GM19043 (cell line): ENCODE data around the gene SLC26A11.

Experiments
- ATAC-seq: cut with Tn5 transposase; IDR thresholded peaks from one replicate; pipeline ENCODE4 v1.9.1; 2021; ENCODE audit warnings: low read depth; ENCODE audit not compliant: unreplicated experiment

SLC26A11 gene

GRCh38 chr17:80220054-80220735, at the start of gene SLC26A11, which contains the start of gene SGSH:
SLC26A11 (plus strand) TSS chr17:80220427; CDS start chr17:80221561, 1,134 bp downstream.
SGSH (minus strand) TSS chr17:80220333; CDS start chr17:80220313, 20 bp downstream.
- no peak for ATAC-seq

DNA sequence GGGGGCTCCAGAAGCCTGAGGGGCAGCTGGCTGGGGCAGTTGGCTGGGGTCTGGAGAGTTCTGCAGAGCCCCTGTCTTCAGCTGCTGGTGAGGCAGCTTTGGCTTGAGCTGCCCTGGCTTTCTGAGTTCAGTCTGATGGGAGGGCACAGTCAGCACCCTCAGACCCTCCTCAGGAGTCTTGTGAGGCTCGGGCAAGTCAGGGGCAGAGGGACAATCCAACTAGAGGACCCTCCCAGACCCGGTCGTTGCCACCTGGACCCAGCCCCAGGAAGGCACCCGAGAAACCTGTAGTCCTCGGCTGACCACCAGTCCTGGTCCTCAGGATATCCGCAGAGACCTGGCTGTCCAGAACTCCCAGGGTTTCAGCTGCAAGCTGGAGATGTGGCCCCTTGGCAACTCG, 48.5 kb upstream of the SLC26A11 start:
- no peak for ATAC-seq

GRCh38 chr17:80173126-80173525, 47.1 kb upstream of the SLC26A11 start:
- no peak for ATAC-seq

DNA sequence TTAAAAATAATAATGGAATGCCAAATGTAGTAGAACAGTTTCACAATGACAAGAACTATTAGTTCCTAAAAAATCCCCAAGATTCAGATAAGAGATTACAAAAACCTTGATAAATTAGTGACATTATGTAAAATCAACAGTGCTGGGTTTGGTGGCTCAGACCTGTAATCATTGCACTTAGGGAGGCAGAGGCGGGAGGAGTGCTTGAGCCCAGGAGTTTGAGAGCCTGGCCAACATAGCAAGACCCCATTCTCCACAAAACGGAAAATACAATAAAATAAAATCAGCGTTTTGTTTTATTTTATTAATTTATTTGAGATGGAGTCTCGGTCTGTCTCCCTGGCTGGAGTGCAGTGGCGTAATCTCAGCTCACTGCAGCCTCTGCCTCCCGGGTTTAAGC, 46.3 kb upstream of the SLC26A11 start:
- ATAC-seq, result no peak

DNA sequence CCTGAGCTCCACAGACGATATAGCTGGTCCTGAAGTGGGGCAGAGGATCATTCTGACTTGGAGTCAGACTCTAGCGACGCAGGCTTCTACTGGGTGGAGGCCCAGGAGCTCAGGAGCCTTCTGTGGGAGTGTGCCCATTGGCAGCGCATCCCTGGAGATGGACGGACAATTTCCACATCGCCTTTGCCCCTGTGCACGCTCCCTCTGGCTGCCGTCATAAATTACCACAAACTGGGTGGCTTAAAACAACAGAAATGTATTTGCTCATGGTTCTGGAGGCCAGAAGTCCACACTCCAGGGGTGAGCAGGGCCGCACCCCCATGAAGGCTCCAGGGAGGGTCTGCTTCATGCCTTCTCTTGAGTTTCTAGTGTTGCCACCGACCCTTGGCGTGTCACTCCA, 43.5 kb upstream of the SLC26A11 start:
- ATAC-seq, result no peak

GRCh38 chr17:80177986-80178595, 42.1 kb upstream of the SLC26A11 start:
- ATAC-seq, result no peak

GRCh38 chr17:80180192-80180591, 40.0 kb upstream of the SLC26A11 start:
- no peak for ATAC-seq

- ATAC-seq, result no peak
These were observed 38.8 kb upstream of the SLC26A11 start for GRCh38 chr17:80181431-80181830.

- ATAC-seq, result no peak
These were observed 37.9 kb upstream of the SLC26A11 start for GRCh38 chr17:80182118-80182844.

- ATAC-seq, result no peak
These were observed 37.4 kb upstream of the SLC26A11 start for GRCh38 chr17:80182845-80183223.

DNA sequence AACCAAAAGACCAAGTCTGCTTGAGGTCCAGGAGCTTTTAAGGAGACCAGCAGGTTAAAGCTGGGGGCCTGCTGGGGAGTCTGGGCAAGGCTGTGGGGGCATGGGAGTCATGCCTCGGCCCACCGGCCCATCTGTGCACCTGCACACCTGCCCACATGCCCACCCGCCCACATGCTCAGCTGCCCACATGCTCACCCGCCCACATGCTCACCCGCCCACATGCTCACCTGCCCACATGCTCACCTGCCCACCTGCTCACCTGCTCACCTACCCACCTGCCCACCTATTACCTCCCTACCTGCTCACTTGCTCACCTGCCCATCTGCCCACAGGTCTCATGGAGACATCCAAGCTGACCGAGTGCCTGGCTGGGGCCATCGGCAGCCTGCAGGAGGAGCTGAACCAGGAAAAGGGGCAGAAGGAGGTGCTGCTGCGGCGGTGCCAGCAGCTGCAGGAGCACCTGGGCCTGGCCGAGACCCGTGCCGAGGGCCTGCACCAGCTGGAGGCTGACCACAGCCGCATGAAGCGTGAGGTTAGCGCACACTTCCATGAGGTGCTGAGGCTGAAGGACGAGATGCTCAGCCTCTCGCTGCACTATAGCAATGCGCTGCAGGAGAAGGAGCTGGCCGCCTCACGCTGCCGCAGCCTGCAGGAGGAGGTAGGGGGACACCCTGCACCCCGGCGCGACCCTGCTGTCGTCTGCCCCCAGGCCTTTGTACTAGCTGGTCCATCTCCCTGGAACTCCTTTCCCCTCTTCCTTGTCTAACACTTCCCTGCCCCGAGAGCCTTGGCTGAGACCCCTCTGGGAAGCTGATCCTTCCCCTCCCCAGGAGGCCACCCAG, 36.4 kb upstream of the SLC26A11 start:
- no peak for ATAC-seq

- no peak for ATAC-seq
These were observed 35.9 kb upstream of the SLC26A11 start for GRCh38 chr17:80184423-80184714.

- ATAC-seq, result no peak
These were observed 34.3 kb upstream of the SLC26A11 start for GRCh38 chr17:80185968-80186367.

DNA sequence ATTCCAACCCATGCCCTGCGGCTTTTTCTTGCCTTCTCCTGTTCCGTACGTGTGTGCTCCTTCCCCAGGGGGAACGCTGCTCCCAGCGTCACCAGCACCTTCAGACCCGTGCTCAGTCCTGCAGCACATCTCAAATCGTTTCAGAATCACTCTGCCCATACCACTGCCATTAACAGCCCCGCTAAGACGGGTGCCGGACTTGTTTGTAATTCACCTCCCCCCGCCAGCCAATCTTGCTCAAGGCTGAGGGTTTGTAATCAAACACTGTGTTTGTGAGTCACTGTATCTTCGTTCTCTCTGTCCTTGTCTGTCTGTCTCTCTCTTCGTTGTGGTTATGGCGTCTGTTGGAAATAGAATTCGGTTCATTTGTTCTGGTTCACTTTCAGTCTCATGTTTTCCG, 33.1 kb upstream of the SLC26A11 start:
- no peak for ATAC-seq

DNA sequence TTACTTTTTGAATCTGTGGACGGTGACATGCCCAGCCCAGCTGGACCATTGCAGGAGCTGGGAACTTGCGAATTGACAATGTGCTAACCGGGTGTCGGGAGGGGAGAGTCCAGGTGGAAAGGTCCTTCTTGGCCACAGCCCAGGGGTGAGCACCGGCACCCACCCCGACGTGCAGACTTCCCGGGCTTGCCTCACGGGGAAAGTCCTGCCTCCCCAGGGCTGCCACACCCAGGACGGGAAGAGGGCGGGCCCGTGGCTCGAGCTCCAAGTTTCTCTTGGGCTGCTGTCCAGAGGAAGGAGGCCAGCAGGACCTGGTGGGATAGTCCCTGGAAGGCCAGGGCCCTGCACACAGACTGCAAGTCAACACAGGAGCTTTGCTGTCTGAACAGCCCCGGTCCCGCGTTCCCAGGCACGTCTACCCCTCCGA, 32.7 kb upstream of the SLC26A11 start:
- no peak for ATAC-seq

- ATAC-seq, result no peak
These were observed 30.6 kb upstream of the SLC26A11 start for GRCh38 chr17:80189611-80190010.

DNA sequence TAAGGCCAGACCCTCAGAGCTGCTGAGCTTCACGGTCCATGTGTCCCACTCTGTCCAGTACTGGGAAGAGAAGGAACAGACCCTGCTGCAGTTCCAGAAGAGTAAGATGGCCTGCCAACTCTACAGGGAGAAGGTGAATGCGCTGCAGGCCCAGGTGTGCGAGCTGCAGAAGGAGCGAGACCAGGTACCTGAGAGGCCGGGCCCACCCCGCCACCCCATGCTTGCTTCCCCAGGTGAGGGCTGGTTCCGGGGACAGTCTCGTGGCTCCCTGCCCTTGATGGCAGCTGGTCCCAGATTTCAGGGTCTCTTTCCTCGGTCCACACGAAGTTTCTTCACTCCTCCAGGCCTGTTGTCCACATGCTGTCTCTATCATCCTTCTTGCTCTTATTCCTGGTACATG, 29.5 kb upstream of the SLC26A11 start:
- ATAC-seq, result no peak

DNA sequence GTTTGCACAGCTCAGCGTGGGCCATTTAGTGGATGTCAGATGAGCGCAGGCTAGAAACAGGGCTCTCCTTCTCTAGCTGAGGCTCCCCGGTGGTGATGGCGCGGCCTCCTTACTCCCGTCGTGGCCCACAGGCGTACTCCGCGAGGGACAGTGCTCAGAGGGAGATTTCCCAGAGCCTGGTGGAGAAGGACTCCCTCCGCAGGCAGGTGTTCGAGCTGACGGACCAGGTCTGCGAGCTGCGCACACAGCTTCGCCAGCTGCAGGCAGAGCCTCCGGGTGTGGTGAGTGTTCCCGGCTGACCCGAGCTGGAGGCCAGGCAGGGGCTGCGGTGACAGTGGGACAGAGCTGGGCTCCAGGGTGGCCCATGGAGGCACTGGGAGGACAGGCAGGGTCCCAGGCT, 29.0 kb upstream of the SLC26A11 start:
- ATAC-seq, result no peak

- ATAC-seq, result no peak
These were observed 28.2 kb upstream of the SLC26A11 start for GRCh38 chr17:80191865-80192661.

- no peak for ATAC-seq
These were observed 25.1 kb upstream of the SLC26A11 start for GRCh38 chr17:80195141-80195540.
